OCI-LY3 (cell line): ENCODE measurements around the gene PTGDR.

Experiments used
- H2AFZ ChIP-seq: fragments of 200-600, 300-600 bp; shearing (Covaris generic); 2 replicates; pipeline ENCODE4 v1.6.0; 2014; ENCODE audit warnings: antibody characterized with exemption, low read depth, low read length
- H3K27ac ChIP-seq: fragments of 200-600, 300-600 bp; sonication (generic); 2 replicates; pipeline ENCODE4 v1.5.1; 2014; ENCODE audit warnings: mild to moderate bottlenecking, low read length, moderate library complexity, mixed read lengths
- H3K27me3 ChIP-seq: fragments of 200-600, 300-600 bp; sonication (generic); 2 replicates; pipeline ENCODE4 v1.6.1; 2014; ENCODE audit warnings: low read depth, low read length, mixed read lengths
- H3K36me3 ChIP-seq: fragments of 200-600, 300-600 bp; sonication (generic); replicated peaks from 2 replicates; pipeline ENCODE3; 2014; ENCODE audit warnings: low read depth, low read length, mixed read lengths
- H3K4me1 ChIP-seq: fragments of 300-600, 200-600 bp; sonication (generic); 2 replicates; pipeline ENCODE4 v1.6.1; 2014; ENCODE audit warnings: low read length, mixed read lengths
- H3K4me2 ChIP-seq: fragments of 200-600, 300-600 bp; sonication (generic); 2 replicates; pipeline ENCODE4 v1.6.1; 2014; ENCODE audit warnings: low read length, mixed read lengths
- H3K4me3 ChIP-seq: fragments of 300-600, 200-600 bp; sonication (generic); 2 replicates; pipeline ENCODE4 v1.5.1; 2014; ENCODE audit warnings: antibody characterized with exemption, mild to moderate bottlenecking, low read length, moderate library complexity
- H3K79me2 ChIP-seq: fragments of 300-600, 200-600 bp; shearing (Covaris generic); 2 replicates; pipeline ENCODE4 v1.6.1; 2014; ENCODE audit warnings: mild to moderate bottlenecking, low read length, mixed read lengths
- H3K9ac ChIP-seq: fragments of 300-600, 200-600 bp; shearing (Covaris generic); 2 replicates; pipeline ENCODE4 v1.6.0; 2014; ENCODE audit warnings: mild to moderate bottlenecking, low read length, moderate library complexity
- H3K9me3 ChIP-seq: fragments of 200-600, 300-600 bp; shearing (Covaris generic); 2 replicates; pipeline ENCODE4 v1.6.1; 2014; ENCODE audit warnings: low read length, mixed read lengths; ENCODE audit not compliant: insufficient read depth
- H4K20me1 ChIP-seq: fragments of 200-600, 300-600 bp; sonication (generic); 2 replicates; pipeline ENCODE4 v1.6.1; 2016; ENCODE audit warnings: low read length, mixed read lengths; ENCODE audit not compliant: insufficient read depth
- CTCF ChIP-seq: fragments of 200-600, 300-600 bp; sonication (generic); IDR thresholded peaks from 2 replicates; pipeline ENCODE4 v1.5.1; 2014; ENCODE audit warnings: antibody characterized with exemption, low read length, low read depth
- EZH2phosphoT487 ChIP-seq: fragments of 200-600 bp; shearing (Covaris generic); IDR thresholded peaks from 2 replicates; pipeline ENCODE4 v1.6.1; 2018; ENCODE audit warnings: antibody characterized with exemption, mixed run types, low read depth

Gene PTGDR

GRCh38 chr14:52244328-52244727 lies 23.2 kb upstream of the PTGDR start:
- Histone ChIP-seq H3K9me3 (peaks cover 9% of the 10 kb centered on the region; the same call in 1 of the 2 replicates), H3K9ac (peak overlapping the region; percentile 82), H3K4me3 (peak overlapping the region; percentile 61), H3K4me2 (peak overlapping the region; percentile 90), H3K27me3 (no peaks in the 10 kb centered on the region), H3K4me1 (peaks cover 87% of the 10 kb centered on the region), H3K27ac (peak overlapping the region; percentile 99), H3K36me3 (peaks cover 18% of the 10 kb centered on the region), H3K79me2 (no peaks in the 10 kb centered on the region), H2AFZ (no peak overlapping the region), H4K20me1 (no peaks in the 10 kb centered on the region)
- TF ChIP-seq CTCF (no peak), EZH2phosphoT487 (0 out of 2 replicates have a peak, but pooled peaks have one; percentile 66)

- peaks cover 9% of the 10 kb centered on the region; the same call in 1 of the 2 replicates for H3K9me3 ChIP-seq
- peak overlapping the region; percentile 90 for H3K4me2 ChIP-seq
- H3K79me2 ChIP-seq = no peaks in the 10 kb centered on the region
- H2AFZ ChIP-seq = no peak overlapping the region
- no peaks in the 10 kb centered on the region for H4K20me1 ChIP-seq
- peak overlapping the region; percentile 61 for H3K4me3 ChIP-seq
- TF ChIP-seq CTCF (no peak), EZH2phosphoT487 (no peak)
- peaks cover 85% of the 10 kb centered on the region for H3K4me1 ChIP-seq
- H3K36me3 ChIP-seq = peaks cover 18% of the 10 kb centered on the region
- H3K27ac ChIP-seq = peak overlapping the region; percentile 99
- H3K9ac ChIP-seq = peak overlapping the region; percentile 82
- H3K27me3 ChIP-seq = no peaks in the 10 kb centered on the region
These were observed 22.5 kb upstream of the PTGDR start for GRCh38 chr14:52244997-52245396.

- Histone ChIP-seq H3K36me3 (peaks cover 18% of the 10 kb centered on the region), H3K9ac (no peak overlapping the region), H3K4me3 (no peak overlapping the region), H3K27me3 (no peaks in the 10 kb centered on the region), H3K4me1 (peaks cover 73% of the 10 kb centered on the region), H3K79me2 (no peaks in the 10 kb centered on the region), H2AFZ (no peak overlapping the region), H4K20me1 (no peaks in the 10 kb centered on the region), H3K9me3 (peaks cover 9% of the 10 kb centered on the region; the same call in 1 of the 2 replicates), H3K4me2 (no peak overlapping the region), H3K27ac (no peak overlapping the region)
- TF ChIP-seq EZH2phosphoT487 (no peak), CTCF (no peak)
These were observed 19.4 kb upstream of the PTGDR start for GRCh38 chr14:52248057-52248456.

- peaks cover 9% of the 10 kb centered on the region; the same call in 1 of the 2 replicates for H3K9me3 ChIP-seq
- H3K4me1 ChIP-seq = peaks cover 39% of the 10 kb centered on the region
- H3K4me2 ChIP-seq = no peak overlapping the region
- H3K36me3 ChIP-seq = peaks cover 13% of the 10 kb centered on the region
- TF ChIP-seq CTCF (no peak), EZH2phosphoT487 (no peak)
- no peak overlapping the region for H3K4me3 ChIP-seq
- no peaks in the 10 kb centered on the region for H4K20me1 ChIP-seq
- no peak overlapping the region for H3K27ac ChIP-seq
- no peaks in the 10 kb centered on the region for H3K27me3 ChIP-seq
- no peak overlapping the region for H3K9ac ChIP-seq
- H3K79me2 ChIP-seq = no peaks in the 10 kb centered on the region
- H2AFZ ChIP-seq = no peak overlapping the region
These were observed 15.8 kb upstream of the PTGDR start for GRCh38 chr14:52251724-52252123.
